Kasumi-1 (cell line): ENCODE data around the gene CLIC3.
"Not testable (repeated sequence)": the region's sequence is repeated elsewhere in the genome, so short reads cannot be mapped to it uniquely, and the experiment has no call there.

Experiments used
- DNase-seq, 2 experiments: peaks; one replicate each; lab custom pipeline; 2025; lab: John Stamatoyannopoulos, UW

Gene CLIC3

DNA sequence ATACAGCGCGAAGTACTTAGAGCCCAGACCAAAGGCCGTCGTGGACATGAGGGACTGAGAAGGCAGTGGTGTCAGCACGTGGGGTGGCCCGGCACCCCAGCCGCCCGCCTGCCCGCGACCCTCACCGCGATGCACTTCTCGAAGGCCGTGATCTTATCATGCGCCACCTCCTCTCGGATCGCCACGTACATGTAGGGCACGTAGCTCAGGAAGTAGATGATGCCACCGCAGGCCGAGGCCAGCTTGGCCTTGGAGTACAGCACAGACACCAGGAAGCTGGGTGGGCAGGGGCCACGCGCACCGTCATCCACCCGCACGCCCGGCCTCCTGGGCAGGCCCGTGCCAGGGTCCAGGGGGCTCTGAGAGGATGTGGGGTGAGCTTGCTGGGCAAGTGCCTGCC lies 20.7 kb upstream of the CLIC3 start:
- no peak for DNase-seq

GRCh38 chr9:137016436-137016835 lies 20.1 kb upstream of the CLIC3 start:
- no peak for DNase-seq

- no peak for DNase-seq
These were observed 19.6 kb upstream of the CLIC3 start for GRCh38 chr9:137015976-137016375.

DNA sequence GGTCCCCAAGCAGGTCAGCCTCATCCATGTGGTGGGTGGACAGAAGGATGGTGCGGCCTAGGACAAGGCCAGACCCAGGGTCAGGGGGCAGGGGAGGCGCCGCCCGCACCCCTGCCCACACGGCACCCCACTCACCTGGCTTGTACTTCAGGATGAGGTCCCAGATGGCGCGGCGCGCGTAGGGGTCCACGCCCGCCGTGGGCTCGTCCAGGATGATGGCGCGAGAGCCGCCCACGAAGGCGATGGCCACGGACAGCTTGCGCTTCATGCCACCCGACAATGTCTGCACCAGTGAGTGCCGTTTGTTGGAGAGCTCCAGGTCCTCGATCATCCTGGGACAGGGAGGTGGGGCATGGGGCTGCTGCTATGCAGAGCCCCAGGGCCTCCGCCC lies 19.2 kb upstream of the CLIC3 start:
- DNase-seq: no peak

DNA sequence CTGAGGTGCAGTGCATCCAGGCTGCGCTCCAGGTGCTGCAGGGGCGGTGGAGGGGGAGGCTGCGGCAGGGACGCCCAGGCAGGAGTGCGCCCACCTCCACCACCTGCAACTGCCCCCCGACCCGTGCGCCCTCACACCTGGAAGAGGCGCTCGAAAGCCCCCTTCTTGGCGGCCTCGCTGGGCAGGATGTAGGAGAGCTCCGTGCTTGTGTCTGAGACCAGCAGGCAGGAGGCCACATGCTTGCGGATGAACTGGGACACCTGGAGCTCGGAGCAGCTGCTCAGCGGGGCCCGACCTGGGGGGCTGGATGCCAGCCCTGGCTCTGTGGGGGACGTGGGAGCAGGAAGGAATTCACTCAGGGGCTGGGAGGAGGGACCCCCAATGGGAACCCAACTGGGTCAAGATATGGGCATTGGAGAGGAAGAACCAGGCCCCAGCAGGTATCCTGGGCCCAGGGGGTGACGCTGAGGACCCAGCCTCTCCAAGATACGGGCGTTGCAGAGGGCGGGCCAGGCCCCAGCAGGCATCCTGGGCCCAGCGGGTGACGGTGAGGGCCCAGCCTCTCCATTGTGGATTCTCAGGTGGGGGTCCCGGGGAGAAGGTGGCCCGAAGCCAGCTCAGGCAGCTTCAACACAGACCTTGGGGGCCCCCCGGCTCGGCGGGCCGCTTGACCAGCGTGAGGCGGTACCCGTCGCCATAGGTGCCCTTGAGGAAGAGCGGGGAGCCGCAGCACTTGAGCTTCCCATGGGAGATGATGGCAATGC lies 18.6 kb upstream of the CLIC3 start:
- DNase-seq: no peak

GRCh38 chr9:137014166-137014565 lies 17.8 kb upstream of the CLIC3 start:
- no peak for DNase-seq

- DNase-seq: no peak
These were observed 17.2 kb upstream of the CLIC3 start for GRCh38 chr9:137013571-137013940.

DNA sequence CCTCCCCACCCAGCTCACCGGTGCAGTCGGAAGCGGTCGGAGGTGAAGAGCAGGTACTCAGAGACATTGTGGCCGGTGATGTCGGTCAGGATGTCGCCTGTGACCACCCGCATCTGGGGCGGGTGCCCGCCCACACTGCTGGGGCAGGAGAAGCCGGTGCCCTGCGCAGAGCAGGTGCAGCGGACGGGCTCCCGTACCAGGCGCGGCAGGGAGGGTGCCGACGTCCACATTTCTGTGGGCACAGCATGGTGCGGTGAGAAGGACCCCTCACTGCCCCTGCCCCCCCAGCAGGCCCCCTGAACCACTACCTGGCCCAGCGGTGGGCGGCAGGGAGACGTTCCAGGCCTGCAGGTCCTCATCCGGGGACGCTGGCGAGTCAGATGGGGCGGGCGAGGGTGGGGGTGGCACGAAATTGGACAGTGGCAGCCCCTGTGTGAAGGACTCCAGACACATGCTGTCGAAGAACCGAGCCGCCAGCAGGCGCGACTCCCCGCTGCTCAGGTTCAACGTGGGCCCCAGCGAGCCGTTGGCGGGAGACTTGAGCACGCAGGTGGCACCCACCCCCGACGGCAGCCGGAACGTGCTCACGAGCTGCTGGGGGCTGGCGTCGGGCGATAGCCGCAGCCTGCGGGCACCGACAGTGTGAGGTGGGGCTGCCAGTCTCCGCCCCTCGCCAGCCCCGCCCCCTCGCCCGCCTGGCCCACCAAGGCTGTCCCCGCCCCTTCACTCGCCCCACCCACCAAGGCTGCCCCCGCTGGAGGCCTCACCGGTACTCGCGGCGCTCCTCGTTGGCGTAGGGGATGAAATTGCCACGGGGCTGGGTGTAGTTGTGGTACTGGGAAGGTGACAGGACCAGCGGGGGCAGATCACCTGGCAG lies 16.6 kb upstream of the CLIC3 start:
- DNase-seq: no peak

DNA sequence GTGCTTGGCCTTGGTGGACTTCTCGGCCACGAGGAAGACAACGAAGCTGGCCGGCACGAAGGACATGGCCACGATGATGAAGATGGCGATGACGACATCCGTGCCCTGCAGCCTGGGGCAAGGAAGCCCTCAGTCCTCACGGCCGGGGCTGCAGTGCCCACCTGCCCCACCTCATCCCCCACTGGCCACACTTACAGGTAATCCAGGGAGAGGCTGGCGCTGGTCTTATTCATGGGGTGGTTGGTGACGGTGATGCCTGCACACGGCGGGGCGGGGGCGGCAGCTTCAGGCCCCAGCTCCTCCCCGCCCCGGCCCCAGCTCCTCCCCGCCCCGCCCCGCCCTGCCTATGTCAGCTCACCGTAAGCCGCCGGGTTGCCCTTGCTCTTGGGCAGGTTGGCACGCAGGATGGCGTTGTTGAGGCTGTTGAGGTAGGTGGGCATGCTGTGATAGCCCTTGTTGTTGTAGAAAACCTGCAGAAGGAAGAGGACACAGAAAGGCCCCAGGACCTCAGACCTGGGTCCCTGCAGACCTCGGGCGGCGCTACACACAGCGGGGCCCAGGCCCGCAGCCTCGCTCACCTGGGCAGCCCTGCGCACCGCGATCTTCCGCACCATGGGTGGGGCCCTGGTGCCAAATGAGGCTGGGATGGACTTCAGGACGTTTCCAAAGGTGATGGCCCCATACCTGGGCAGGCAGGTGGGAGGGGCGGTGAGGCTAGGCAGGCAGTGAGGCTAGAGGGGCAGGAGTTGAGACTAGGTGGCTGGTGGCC lies 15.7 kb upstream of the CLIC3 start:
- DNase-seq: no peak

DNA sequence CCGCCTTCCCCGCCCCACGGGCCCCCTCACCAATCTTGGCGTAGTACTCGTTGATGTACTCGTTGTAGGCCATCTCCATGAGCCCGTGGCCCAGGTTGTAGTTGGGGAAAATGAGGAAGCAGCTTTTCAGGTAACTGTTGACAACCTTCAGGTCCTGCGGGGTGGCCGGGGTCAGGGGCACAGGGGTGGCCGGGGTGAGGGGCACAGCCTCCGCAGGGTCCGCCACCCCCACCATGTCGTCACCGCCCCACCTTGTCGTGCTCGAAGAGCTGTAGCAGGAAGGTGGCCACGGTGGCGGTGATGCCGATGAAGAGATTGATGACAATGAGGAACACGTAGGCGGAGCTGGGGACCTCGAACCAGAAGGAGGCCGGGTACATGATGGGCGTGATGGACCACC lies 14.8 kb upstream of the CLIC3 start:
- DNase-seq: no peak

- DNase-seq: no peak
These were observed 13.8 kb upstream of the CLIC3 start for GRCh38 chr9:137009938-137010732.

DNA sequence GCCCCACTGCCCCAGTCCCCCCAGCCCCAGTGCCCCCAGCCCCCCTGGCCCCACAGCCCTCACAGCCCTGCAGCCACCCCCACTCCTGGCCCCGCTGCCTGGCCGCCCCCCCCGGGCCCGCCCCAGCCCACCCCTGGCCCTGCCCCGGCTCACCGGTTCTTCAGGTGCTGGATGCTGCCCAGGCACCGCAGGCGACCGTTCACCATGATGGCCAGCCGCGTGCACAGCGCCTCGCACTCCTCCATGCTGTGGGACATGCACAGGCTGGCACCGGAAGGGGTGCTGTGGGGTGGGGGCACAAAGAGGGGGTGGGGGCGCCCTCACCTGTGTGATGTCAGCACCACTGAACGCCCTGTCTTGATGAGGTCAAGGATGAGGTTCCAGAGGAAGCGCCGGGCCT lies 12.8 kb upstream of the CLIC3 start:
- DNase-seq: no peak

- no peak for DNase-seq
These were observed 11.9 kb upstream of the CLIC3 start for GRCh38 chr9:137008312-137008711.

DNA sequence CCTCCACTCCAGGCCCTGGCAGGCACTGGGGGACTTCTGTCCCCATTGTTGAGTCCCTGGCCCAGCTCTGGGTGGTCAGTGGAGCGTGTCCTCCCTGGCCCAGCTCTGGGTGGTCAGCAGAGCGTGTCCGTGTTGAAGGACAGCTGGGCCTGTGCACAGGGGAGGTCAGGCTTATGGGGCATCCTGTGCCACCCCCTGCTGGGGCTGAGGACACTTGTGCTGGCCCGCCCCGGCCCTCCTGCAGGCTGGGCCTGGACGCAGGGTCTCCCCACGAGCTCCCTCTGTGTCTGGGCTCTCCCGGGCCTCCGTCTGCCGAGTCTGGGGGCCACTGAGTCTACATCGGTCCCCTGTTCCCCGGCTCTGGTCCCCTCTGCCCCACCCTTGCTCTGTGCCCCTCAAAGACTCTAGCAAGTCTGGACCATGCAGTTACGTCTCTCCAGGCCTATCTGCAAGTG lies 11.5 kb upstream of the CLIC3 start:
- no peak for DNase-seq

DNA sequence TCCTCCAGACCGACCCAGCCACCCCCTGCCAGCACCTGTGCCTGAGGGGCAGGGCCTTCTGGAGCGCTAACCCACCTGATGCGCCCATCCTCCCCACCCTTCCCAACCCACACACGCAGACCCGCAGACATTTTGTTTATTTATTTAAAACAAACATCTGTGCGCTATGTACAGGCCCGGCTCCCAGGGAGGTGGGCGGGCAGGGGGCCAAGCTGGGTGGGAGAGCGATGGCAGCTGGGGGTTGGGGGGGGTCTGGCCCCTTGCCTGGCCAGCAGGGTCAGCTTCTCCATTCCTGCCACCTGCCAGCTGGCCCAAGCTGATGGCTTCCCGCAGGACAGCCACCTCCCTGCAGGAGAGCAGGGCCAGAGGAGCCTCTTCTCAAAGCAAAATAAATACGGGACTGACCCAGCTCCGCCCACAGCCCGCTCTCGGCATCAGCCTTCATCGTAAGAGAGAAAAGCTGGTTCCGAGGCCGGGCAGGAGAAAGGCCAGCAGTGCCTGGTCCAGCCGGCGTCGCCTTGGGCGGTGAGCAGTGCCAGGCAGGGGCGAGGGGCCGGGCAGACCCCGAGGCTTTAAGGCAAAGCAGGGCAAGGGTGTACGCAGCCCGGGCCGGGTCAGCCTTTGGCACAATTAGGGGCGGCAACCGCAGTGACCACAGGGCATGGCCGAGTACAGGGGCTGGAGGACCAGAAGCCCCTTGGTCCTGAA lies 10.9 kb upstream of the CLIC3 start:
- no peak for DNase-seq

- no peak for DNase-seq
These were observed 10.0 kb upstream of the CLIC3 start for GRCh38 chr9:137006116-137007003.

GRCh38 chr9:137004285-137004684 lies 7.9 kb upstream of the CLIC3 start:
- DNase-seq: not testable (repeated sequence)

GRCh38 chr9:137002646-137003041 lies 6.3 kb upstream of the CLIC3 start:
- no peak for DNase-seq

GRCh38 chr9:137001857-137002645 lies 5.7 kb upstream of the CLIC3 start:
- no peak for DNase-seq
